Omental fat pad (tissue), 4 donors: ENCODE results near the gene CWC22. TPM values are rescaled to one million over a fixed set of nuclear protein-coding genes. Genes with fewer than 3 reads are reported as not detected.
A peak's percentile ranks its signal among the peaks of the same experiment; 100 is the strongest.

Source experiments
- ATAC-seq: fragments of 150-250 bp; one replicate; pipeline ENCODE4 v1.9.1; 2016; ENCODE audit warnings: mild to moderate bottlenecking, moderate library complexity; ENCODE audit not compliant: low FRiP score
- DNase-seq: peaks from one replicate; pipeline ENCODE4 v3.0.0-alpha.2; 2019; ENCODE audit warnings: low spot score
- CTCF ChIP-seq, 3 donors: fragments of 450-650 bp; IDR thresholded peaks; one replicate each; pipeline ENCODE4 v1.5.1; 2016 to 2017; ENCODE audit warnings: antibody characterized with exemption in 3 of 3, mild to moderate bottlenecking in 3 of 3, moderate library complexity in 2 of 3
- total RNA-seq, 4 donors: library from RNA; depleted of rRNA; stranded (reverse); fragments of >200 nt; gene quantifications; one replicate each; pipeline ENCODE4 v1.1.0, GENCODE V29; 2016

CWC22 gene
- total RNA-seq, 4 donors from 2014 or later = 16.4 to 21.8 (median 18.2) TPM

DNA sequence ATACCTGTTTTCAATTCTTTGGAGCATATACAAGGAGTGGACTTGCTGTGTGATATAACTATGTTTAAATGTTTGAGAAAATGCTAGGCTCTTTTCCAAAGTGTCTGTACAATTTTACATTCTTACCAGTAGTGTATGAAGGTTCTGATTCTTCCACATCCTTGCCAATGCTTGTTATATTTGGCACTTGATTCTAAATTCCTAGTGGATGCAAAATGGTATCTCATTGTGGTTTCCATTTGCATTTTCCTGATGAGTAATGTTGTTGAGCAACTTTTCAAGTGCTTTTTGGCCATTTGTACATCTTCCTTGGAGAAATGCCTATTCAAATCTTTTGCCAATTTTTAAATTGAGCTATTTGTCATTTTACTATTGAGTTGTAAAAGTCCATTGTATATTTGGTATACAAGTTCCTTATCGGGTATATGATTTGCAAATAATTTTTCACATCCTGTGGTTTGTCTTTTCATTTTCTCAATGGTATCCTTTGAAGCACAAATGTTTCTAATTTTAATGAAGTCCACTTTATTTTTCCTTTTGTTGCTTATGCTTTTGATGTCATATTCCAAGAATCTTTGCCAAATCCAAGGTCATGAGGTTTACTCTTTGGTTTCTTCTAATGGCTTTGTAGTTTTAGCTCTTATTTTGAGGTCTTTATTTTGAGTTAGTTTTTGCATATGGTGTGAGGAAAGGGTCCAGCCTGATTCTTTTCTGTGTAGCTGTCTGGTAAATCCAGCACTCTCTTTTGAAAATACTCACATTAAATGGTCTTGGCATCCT is 33.2 kb upstream of the CWC22 start:
- ATAC-seq = peak; percentile 84
- no peak for DNase-seq

DNA sequence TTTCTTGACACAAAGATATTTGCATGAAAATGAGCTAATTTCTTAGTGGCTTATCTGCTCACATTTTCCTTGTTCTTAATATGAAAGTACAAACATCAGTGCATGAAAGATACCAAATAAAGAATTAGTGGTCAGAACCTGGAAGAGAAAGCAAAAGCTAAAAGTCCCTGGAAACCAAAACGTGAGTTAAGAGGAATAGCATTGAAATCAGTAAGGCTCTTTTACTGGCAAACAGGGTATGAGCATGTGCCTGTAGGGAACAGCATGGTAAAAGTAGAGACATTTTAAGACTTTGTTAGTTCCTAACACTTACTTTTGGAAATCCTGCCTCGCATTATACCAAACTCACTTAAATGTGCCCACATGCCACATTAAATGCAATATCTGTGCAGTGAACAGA is 31.9 kb upstream of the CWC22 start:
- no peak for ATAC-seq

More for the DNA sequence above, 33.2 kb upstream of the CWC22 start:
- TF ChIP-seq CTCF (IDR thresholded peaks at IDR 0.05) = no peak

GRCh38 chr2:180033993-180034894 is 27.1 kb upstream of the CWC22 start:
- ATAC-seq = no peak
- no peak for TF ChIP-seq CTCF (IDR thresholded peaks at IDR 0.05)
- no peak for DNase-seq

More for the DNA sequence above, 31.9 kb upstream of the CWC22 start:
- TF ChIP-seq CTCF (IDR thresholded peaks at IDR 0.05) = no peak
- DNase-seq = no peak

DNA sequence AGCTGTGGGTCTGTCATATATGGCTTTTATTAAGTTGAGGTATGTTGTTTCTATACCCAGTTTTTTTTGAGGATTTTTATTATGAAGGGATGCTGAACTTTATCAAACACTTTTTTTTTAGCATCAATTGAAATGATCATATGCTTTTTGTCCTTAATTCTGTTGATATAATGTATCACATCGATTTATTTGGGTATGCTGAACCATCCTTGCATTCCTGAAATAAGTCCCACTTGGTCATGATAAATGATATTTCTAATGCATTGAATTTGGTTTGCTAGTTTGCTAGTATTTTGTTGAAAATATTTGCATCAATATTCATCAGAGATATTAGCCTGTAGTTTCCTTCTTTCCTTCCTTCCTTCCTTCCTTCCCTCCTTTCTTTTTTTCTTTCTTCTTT is 22.5 kb upstream of the CWC22 start:
- no peak for TF ChIP-seq CTCF (IDR thresholded peaks at IDR 0.05)
- ATAC-seq = no peak
- DNase-seq = no peak

DNA sequence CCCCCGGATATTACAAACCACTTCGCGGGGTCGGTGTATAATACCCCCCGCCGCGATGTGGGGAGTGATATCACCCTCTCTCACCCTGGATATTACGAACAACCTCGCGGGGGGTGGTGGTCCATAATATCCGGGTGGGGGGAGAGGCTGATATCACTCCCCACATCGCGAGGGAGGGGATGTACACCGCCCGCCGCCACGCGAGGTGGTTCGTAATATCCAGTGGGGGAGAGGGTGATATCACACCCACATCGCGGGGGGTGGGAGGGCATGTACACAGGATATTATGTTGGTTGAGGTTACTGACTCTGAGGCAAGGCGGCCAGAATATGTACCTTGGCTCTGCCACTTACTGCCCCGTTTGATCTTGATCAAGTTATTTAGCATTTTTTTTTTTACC is 14.8 kb upstream of the CWC22 start:
- no peak for TF ChIP-seq CTCF (IDR thresholded peaks at IDR 0.05)
- ATAC-seq (no peak), DNase-seq (no peak)

DNA sequence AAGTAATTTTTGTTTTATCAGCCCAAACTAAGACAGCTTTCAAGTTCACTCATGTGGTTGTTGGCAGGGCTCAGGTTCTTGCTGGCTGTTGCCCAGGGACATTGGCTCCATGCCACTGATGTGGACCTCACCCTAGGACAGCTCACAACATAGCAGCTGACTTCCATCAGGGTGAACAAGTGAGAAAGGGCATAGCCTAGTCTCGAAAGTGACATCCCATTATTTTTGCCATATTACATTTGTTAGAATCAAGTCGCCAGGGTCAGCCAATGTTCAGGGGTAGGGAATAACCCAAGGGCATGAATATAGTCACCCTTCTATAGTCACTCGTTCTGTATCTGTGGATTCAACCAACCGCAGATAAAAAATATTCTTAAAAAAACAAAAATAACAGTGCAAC is 10.7 kb upstream of the CWC22 start:
- TF ChIP-seq CTCF (IDR thresholded peaks at IDR 0.05) = no peak
- DNase-seq (no peak), ATAC-seq (no peak)
